Measurements from ENCODE around the gene TET3.

The TET3 gene

GRCh38 chr2:74011246-74011645 lies 26.5 kb downstream of the TET3 start:
- H3K9me3 ChIP-seq (ENCODE audit: control insufficient read depth, insufficient read depth, low read length), result no peaks in the 10 kb centered on the region
- no peaks in the 10 kb centered on the region for H3K4me1 ChIP-seq (ENCODE audit: control insufficient read depth, low read length)
- peaks cover 18% of the 10 kb centered on the region for H3K36me3 ChIP-seq (ENCODE audit: control insufficient read depth, low read length)
- no peaks in the 10 kb centered on the region for H3K27me3 ChIP-seq (ENCODE audit: control insufficient read depth, low read length)
- H3K9me2 ChIP-seq (replicated peaks; ENCODE audit: control insufficient read depth, low read length), result no peaks in the 10 kb centered on the region
- H3K27ac ChIP-seq (ENCODE audit: low read depth, low read length), result no peak overlapping the region
- no peak overlapping the region for H3K4me2 ChIP-seq (ENCODE audit: low read length)
- H3K4me3 ChIP-seq (ENCODE audit: low read length), result no peak overlapping the region
- peaks cover 17% of the 10 kb centered on the region; the same call in 1 of the 2 replicates for H4K20me1 ChIP-seq (ENCODE audit: control insufficient read depth, insufficient read depth, low read depth, low read length)
- H3K79me2 ChIP-seq (ENCODE audit: control insufficient read depth, low read length), result peaks cover 75% of the 10 kb centered on the region
- H3F3A ChIP-seq (ENCODE audit: control insufficient read depth, insufficient read depth), result no peaks in the 10 kb centered on the region
- TF ChIP-seq EZH2phosphoT487 (IDR thresholded peaks at IDR 0.05; ENCODE audit: borderline replicate concordance, low read length), result no peak
- TF ChIP-seq, protein P1, sequence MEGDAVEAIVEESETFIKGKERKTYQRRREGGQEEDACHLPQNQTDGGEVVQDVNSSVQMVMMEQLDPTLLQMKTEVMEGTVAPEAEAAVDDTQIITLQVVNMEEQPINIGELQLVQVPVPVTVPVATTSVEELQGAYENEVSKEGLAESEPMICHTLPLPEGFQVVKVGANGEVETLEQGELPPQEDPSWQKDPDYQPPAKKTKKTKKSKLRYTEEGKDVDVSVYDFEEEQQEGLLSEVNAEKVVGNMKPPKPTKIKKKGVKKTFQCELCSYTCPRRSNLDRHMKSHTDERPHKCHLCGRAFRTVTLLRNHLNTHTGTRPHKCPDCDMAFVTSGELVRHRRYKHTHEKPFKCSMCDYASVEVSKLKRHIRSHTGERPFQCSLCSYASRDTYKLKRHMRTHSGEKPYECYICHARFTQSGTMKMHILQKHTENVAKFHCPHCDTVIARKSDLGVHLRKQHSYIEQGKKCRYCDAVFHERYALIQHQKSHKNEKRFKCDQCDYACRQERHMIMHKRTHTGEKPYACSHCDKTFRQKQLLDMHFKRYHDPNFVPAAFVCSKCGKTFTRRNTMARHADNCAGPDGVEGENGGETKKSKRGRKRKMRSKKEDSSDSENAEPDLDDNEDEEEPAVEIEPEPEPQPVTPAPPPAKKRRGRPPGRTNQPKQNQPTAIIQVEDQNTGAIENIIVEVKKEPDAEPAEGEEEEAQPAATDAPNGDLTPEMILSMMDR (IDR thresholded peaks at IDR 0.05; ENCODE audit: low read depth, low read length, poor library complexity, severe bottlenecking), result no peak

- H3K4me1 ChIP-seq (ENCODE audit: control insufficient read depth, low read length), result peaks cover 5% of the 10 kb centered on the region
- no peaks in the 10 kb centered on the region for H3K27me3 ChIP-seq (ENCODE audit: control insufficient read depth, low read length)
- no peaks in the 10 kb centered on the region for H3F3A ChIP-seq (ENCODE audit: control insufficient read depth, insufficient read depth)
- H3K9me2 ChIP-seq (replicated peaks; ENCODE audit: control insufficient read depth, low read length), result no peaks in the 10 kb centered on the region
- H3K36me3 ChIP-seq (ENCODE audit: control insufficient read depth, low read length), result peaks cover 2% of the 10 kb centered on the region
- no peak overlapping the region for H3K4me3 ChIP-seq (ENCODE audit: low read length)
- H3K4me2 ChIP-seq (ENCODE audit: low read length), result no peak overlapping the region
- H4K20me1 ChIP-seq (ENCODE audit: control insufficient read depth, insufficient read depth, low read depth, low read length), result peaks cover 13% of the 10 kb centered on the region; the same call in 1 of the 2 replicates
- H3K79me2 ChIP-seq (ENCODE audit: control insufficient read depth, low read length), result peaks cover 66% of the 10 kb centered on the region
- TF ChIP-seq, protein P1 (IDR thresholded peaks at IDR 0.05; ENCODE audit: low read depth, low read length, poor library complexity, severe bottlenecking), result no peak
- no peak for TF ChIP-seq EZH2phosphoT487 (IDR thresholded peaks at IDR 0.05; ENCODE audit: borderline replicate concordance, low read length)
- H3K27ac ChIP-seq (ENCODE audit: low read depth, low read length), result no peak overlapping the region
- no peaks in the 10 kb centered on the region for H3K9me3 ChIP-seq (ENCODE audit: control insufficient read depth, insufficient read depth, low read length)
Observed at GRCh38 chr2:74014813-74015212, 30.1 kb downstream of the TET3 start.

DNA sequence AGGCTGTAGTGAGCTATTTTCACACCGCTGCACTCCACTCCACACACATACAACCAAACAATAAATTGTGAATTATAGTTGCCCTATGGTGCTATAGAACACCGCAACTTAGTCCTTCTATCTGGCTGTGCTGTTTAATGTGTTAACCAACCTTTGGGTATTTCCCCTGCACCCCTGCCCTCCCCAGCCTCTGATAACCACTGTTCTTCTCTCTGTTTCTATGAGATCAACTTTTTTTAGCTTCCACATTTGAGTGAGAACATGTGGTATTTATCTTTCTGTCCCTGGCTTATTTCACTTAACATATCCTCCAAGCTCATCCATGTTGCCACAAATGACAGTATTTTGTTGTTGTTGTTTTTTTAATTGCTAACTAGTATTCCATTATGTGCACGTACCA lies 32.5 kb downstream of the TET3 start:
- H3K4me1 ChIP-seq (ENCODE audit: control insufficient read depth, low read length), result peaks cover 23% of the 10 kb centered on the region
- peaks cover 69% of the 10 kb centered on the region for H3K79me2 ChIP-seq (ENCODE audit: control insufficient read depth, low read length)
- peaks cover 5% of the 10 kb centered on the region for H3K36me3 ChIP-seq (ENCODE audit: control insufficient read depth, low read length)
- no peaks in the 10 kb centered on the region for H3K27me3 ChIP-seq (ENCODE audit: control insufficient read depth, low read length)
- TF ChIP-seq EZH2phosphoT487 (IDR thresholded peaks at IDR 0.05; ENCODE audit: borderline replicate concordance, low read length), result no peak
- TF ChIP-seq, protein P1 (IDR thresholded peaks at IDR 0.05; ENCODE audit: low read depth, low read length, poor library complexity, severe bottlenecking), result no peak
- H4K20me1 ChIP-seq (ENCODE audit: control insufficient read depth, insufficient read depth, low read depth, low read length), result peaks cover 15% of the 10 kb centered on the region; the same call in 1 of the 2 replicates
- H3K27ac ChIP-seq (ENCODE audit: low read depth, low read length), result no peak overlapping the region
- no peaks in the 10 kb centered on the region for H3K9me2 ChIP-seq (replicated peaks; ENCODE audit: control insufficient read depth, low read length)
- no peak overlapping the region for H3K4me3 ChIP-seq (ENCODE audit: low read length)
- no peaks in the 10 kb centered on the region for H3K9me3 ChIP-seq (ENCODE audit: control insufficient read depth, insufficient read depth, low read length)
- H3K4me2 ChIP-seq (ENCODE audit: low read length), result no peak overlapping the region
- no peaks in the 10 kb centered on the region for H3F3A ChIP-seq (ENCODE audit: control insufficient read depth, insufficient read depth)
